Calu3 (cell line): ENCODE results near the gene TM4SF4. TPM values are rescaled to one million over a fixed set of nuclear protein-coding genes. Genes with fewer than 3 reads are reported as not detected.

Experiments used
- BruUV-seq: library from RNA; stranded (reverse); fragments of 400-500 nt; replicated peaks from 2 replicates; lab custom pipeline; 2021; lab: Mats Ljungman, UMichigan
- CTCF ChIA-PET: fragments of 300-600 bp; sonication (Branson Sonifier 250); formaldehyde crosslinking; loops from one replicate; lab custom pipeline; 2022; ENCODE audit warnings: antibody characterized with exemption; lab: Charles Lee
- DNase-seq: peaks from one replicate; pipeline ENCODE4 v3.0.0; 2022
- H3K27ac Mint-ChIP-seq: one replicate; pipeline ENCODE4 v1.8.0; 2022; ENCODE audit warnings: mixed read lengths; ENCODE audit not compliant: unreplicated experiment
- H3K27me3 Mint-ChIP-seq: one replicate; pipeline ENCODE4 v1.8.0; 2022; ENCODE audit warnings: mixed read lengths; ENCODE audit not compliant: unreplicated experiment
- H3K36me3 Mint-ChIP-seq: one replicate; pipeline ENCODE4 v1.8.0; 2022; ENCODE audit warnings: mild to moderate bottlenecking, moderate library complexity, mixed read lengths; ENCODE audit not compliant: insufficient read depth, unreplicated experiment
- H3K4me1 Mint-ChIP-seq: one replicate; pipeline ENCODE4 v1.8.0; 2022; ENCODE audit warnings: mild to moderate bottlenecking, low read depth, mixed read lengths; ENCODE audit not compliant: unreplicated experiment
- H3K4me3 Mint-ChIP-seq: one replicate; pipeline ENCODE4 v1.8.0; 2022; ENCODE audit warnings: mild to moderate bottlenecking, low read depth, moderate library complexity, mixed read lengths; ENCODE audit not compliant: unreplicated experiment
- H3K9me3 Mint-ChIP-seq: one replicate; pipeline ENCODE4 v1.8.0; 2022; ENCODE audit warnings: low read depth, mixed read lengths; ENCODE audit not compliant: unreplicated experiment
- CTCF ChIP-seq: fragments of 200-600 bp; IDR thresholded peaks from one replicate; pipeline ENCODE4 v1.8.0; 2022; ENCODE audit warnings: antibody characterized with exemption; ENCODE audit not compliant: unreplicated experiment
- intact Hi-C: fragments of 100-400 bp; cut with micrococcal nuclease; formaldehyde crosslinking; loops from one replicate; pipeline ENCODE4 v1.10.0; 2022; ENCODE audit not compliant: unreplicated experiment
- total RNA-seq: library from RNA; stranded (reverse); gene quantifications from 2 replicates; pipeline ENCODE4 v1.2.3, GENCODE V29; 2022

TM4SF4 gene
- total RNA-seq, 1 experiment from 2014 or later = 257 TPM

GRCh38 chr3:149475451-149476060, 1.1 kb downstream of the TM4SF4 start:
- Mint-ChIP-seq H3K27ac (peak overlapping the region; percentile 99), H3K36me3 (peaks cover 77% of the 10 kb centered on the region)
- intact Hi-C loops = loop anchor here (2.0 kb wide), 1 partner anchor 347 kb away; the partner anchor contains the start of gene HPS3

GRCh38 chr3:149476225-149476624, 1.7 kb downstream of the TM4SF4 start:
- peak overlapping the region; percentile 99 for H3K27ac Mint-ChIP-seq
- no peak for TF ChIP-seq CTCF
- no peaks in the 10 kb centered on the region for H3K27me3 Mint-ChIP-seq
- H3K36me3 Mint-ChIP-seq = peaks cover 82% of the 10 kb centered on the region
- peak; percentile 37 for DNase-seq
- H3K9me3 Mint-ChIP-seq = no peaks in the 10 kb centered on the region
- intact Hi-C loops = loop anchor here (2.0 kb wide), 1 partner anchor 347 kb away; the partner anchor contains the start of gene HPS3
- CTCF ChIA-PET = interaction anchor here (0.5 to 6.0 kb wide), 13 partner anchors 40 to 360 kb away, joined by 3 to 44 read pairs (median 4); partner anchors contain the start of genes CP and TM4SF1
- BruUV-seq = no TSS peak
- peak overlapping the region; percentile 77 for H3K4me3 Mint-ChIP-seq
- H3K4me1 Mint-ChIP-seq = peaks cover 83% of the 10 kb centered on the region

More at GRCh38 chr3:149475451-149476060, 1.1 kb downstream of the TM4SF4 start:
- TSS peak; percentile 58 for BruUV-seq
- TF ChIP-seq CTCF = no peak
- CTCF ChIA-PET = interaction anchor here (0.5 to 6.0 kb wide), 9 partner anchors 63 to 360 kb away, joined by 3 to 44 read pairs (median 3); partner anchors contain the start of gene TM4SF1
- H3K9me3 Mint-ChIP-seq = no peaks in the 10 kb centered on the region
- peak; percentile 37 for DNase-seq
- peak overlapping the region; percentile 77 for H3K4me3 Mint-ChIP-seq
- H3K4me1 Mint-ChIP-seq = peaks cover 85% of the 10 kb centered on the region
- no peaks in the 10 kb centered on the region for H3K27me3 Mint-ChIP-seq

- CTCF ChIA-PET = interaction anchor here (0.6 to 2.4 kb wide), 18 partner anchors 11 to 359 kb away, joined by 3 to 11 read pairs (median 4); partner anchors contain the start of gene TM4SF1
- BruUV-seq = no TSS peak
- Mint-ChIP-seq H3K36me3 (peaks cover 73% of the 10 kb centered on the region), H3K4me3 (peak overlapping the region; percentile 6), H3K27ac (peak overlapping the region; percentile 99), H3K27me3 (no peaks in the 10 kb centered on the region), H3K4me1 (peaks cover 68% of the 10 kb centered on the region), H3K9me3 (no peaks in the 10 kb centered on the region)
- no peak for DNase-seq
- intact Hi-C loops = loop anchor here (1.0 to 2.0 kb wide), 5 partner anchors 86 to 359 kb away; partner anchors contain the start of gene TM4SF1
- TF ChIP-seq CTCF = no peak
Observed at GRCh38 chr3:149479621-149480325, 5.3 kb downstream of the TM4SF4 start.

GRCh38 chr3:149480326-149481017, 6.0 kb downstream of the TM4SF4 start:
- DNase-seq = peak; percentile 97
- no TSS peak for BruUV-seq
- Mint-ChIP-seq H3K9me3 (no peaks in the 10 kb centered on the region), H3K36me3 (peaks cover 67% of the 10 kb centered on the region), H3K27ac (peak overlapping the region; percentile 99), H3K27me3 (no peaks in the 10 kb centered on the region), H3K4me1 (peaks cover 64% of the 10 kb centered on the region), H3K4me3 (peak overlapping the region; percentile 6)
- CTCF ChIA-PET = interaction anchor here (0.7 to 2.1 kb wide), 18 partner anchors 8 to 360 kb away, joined by 3 to 10 read pairs (median 4); no protein-coding TSS in a partner anchor
- intact Hi-C loops = loop anchor here (1.0 to 2.0 kb wide), 5 partner anchors 87 to 360 kb away; partner anchors contain the start of gene TM4SF1
- peak; percentile 96 for TF ChIP-seq CTCF
